BLaER1 treated with 17β-estradiol and CSF1 and Interleukin-3, amounts not matched to agents 10 nM and 100 nM (cell line): ENCODE measurements around the gene APOF.
"Not testable (repeated sequence)": the region's sequence is repeated elsewhere in the genome, so short reads cannot be mapped to it uniquely, and the experiment has no call there.

ENCODE experiments used
- H3K27ac ChIP-seq, 11 experiments: shearing (Covaris generic); formaldehyde crosslinking; 2 replicates each; pipeline ENCODE4 v1.8.1; 2022
- H3K27me3 ChIP-seq, 11 experiments: shearing (Covaris generic); formaldehyde crosslinking; 2 replicates each; pipeline ENCODE4 v1.8.1; 2022
- H3K36me3 ChIP-seq, 11 experiments: shearing (Covaris generic); formaldehyde crosslinking; 2 replicates each; pipeline ENCODE4 v1.8.1; 2022
- H3K4me1 ChIP-seq, 10 experiments: shearing (Covaris generic); formaldehyde crosslinking; 2 replicates each; pipeline ENCODE4 v1.8.1; 2022
- H3K4me2 ChIP-seq, 11 experiments: shearing (Covaris generic); formaldehyde crosslinking; 2 replicates each; pipeline ENCODE4 v1.8.1; 2022
- H3K4me3 ChIP-seq, 10 experiments: shearing (Covaris generic); formaldehyde crosslinking; 2 replicates each; pipeline ENCODE4 v1.8.1; 2022
- H3K9ac ChIP-seq, 11 experiments: shearing (Covaris generic); formaldehyde crosslinking; 2 replicates each; pipeline ENCODE4 v1.8.1; 2022
- H3K9me3 ChIP-seq, 11 experiments: shearing (Covaris generic); formaldehyde crosslinking; replicated peaks in 1 of 11; 2 replicates each; pipeline ENCODE4 v1.8.1; 2022
- H4K20me1 ChIP-seq, 11 experiments: shearing (Covaris generic); formaldehyde crosslinking; 2 replicates each; pipeline ENCODE4 v1.8.1; 2022
- Cebpa-rat ChIP-seq, 11 experiments: shearing (Covaris generic); IDR thresholded peaks; 2 replicates each; pipeline ENCODE4 v1.8.1; 2022

Gene APOF

GRCh38 chr12:56362130-56363059 lies at the start of gene APOF:
Gene APOF (minus strand): TSS chr12:56362857. CDS start chr12:56362745, 112 bp downstream.
- Histone ChIP-seq H3K9me3 (no peaks in the 10 kb centered on the region), H4K20me1 (peaks cover 0 to 14% (median 0%) of the 10 kb centered on the region in 11 experiments; a peak in 2 of 22 replicates), H3K4me3 (no peak within 1 kb of the TSS), H3K9ac (no peak within 1 kb of the TSS), H3K27me3 (no peaks in the 10 kb centered on the region), H3K36me3 (peaks cover 0 to 5% (median 0%) of the 10 kb centered on the region in 11 experiments; a peak in 2 of 22 replicates), H3K4me1 (peaks cover 22 to 48% (median 33%) of the 10 kb centered on the region in 10 experiments), H3K4me2 (peak within 1 kb of the TSS in 6 of 11 experiments; percentile 1 to 91 (median 30); a peak in 8 of 22 replicates), H3K27ac (no peak within 1 kb of the TSS; a peak in 1 of 22 replicates)
- no peak for TF ChIP-seq Cebpa-rat (IDR thresholded peaks at IDR 0.05)

- TF ChIP-seq Cebpa-rat (IDR thresholded peaks at IDR 0.05), result no peak
- Histone ChIP-seq H3K36me3 (peaks cover 19 to 52% (median 44%) of the 10 kb centered on the region in 11 experiments), H3K27ac (no peak overlapping the region)
These were observed 49.4 kb upstream of the APOF start for GRCh38 chr12:56411781-56412639.

GRCh38 chr12:56410768-56411167 lies 48.1 kb upstream of the APOF start:
- Histone ChIP-seq H3K4me3 (no peak overlapping the region), H3K36me3 (peaks cover 8 to 40% (median 32%) of the 10 kb centered on the region in 11 experiments; a peak in 19 of 22 replicates), H3K27me3 (no peaks in the 10 kb centered on the region), H3K4me2 (no peak overlapping the region), H3K9ac (no peak overlapping the region), H4K20me1 (no peaks in the 10 kb centered on the region; a peak in 1 of 22 replicates), H3K4me1 (no peaks in the 10 kb centered on the region), H3K9me3 (no peaks in the 10 kb centered on the region), H3K27ac (no peak overlapping the region)
- TF ChIP-seq Cebpa-rat (IDR thresholded peaks at IDR 0.05), result no peak

More at GRCh38 chr12:56411781-56412639, 49.4 kb upstream of the APOF start:
- Histone ChIP-seq H3K4me2 (no peak overlapping the region), H3K9me3 (no peaks in the 10 kb centered on the region), H3K4me3 (no peak overlapping the region), H4K20me1 (no peaks in the 10 kb centered on the region; a peak in 1 of 22 replicates), H3K4me1 (no peaks in the 10 kb centered on the region), H3K27me3 (no peaks in the 10 kb centered on the region), H3K9ac (no peak overlapping the region)

GRCh38 chr12:56408799-56409417 lies 46.3 kb upstream of the APOF start:
- Histone ChIP-seq H3K9me3 (no peaks in the 10 kb centered on the region), H3K27me3 (no peaks in the 10 kb centered on the region), H3K4me2 (no peak overlapping the region), H3K4me3 (no peak overlapping the region), H4K20me1 (no peaks in the 10 kb centered on the region; a peak in 1 of 22 replicates), H3K4me1 (no peaks in the 10 kb centered on the region), H3K27ac (no peak overlapping the region), H3K9ac (no peak overlapping the region), H3K36me3 (peaks cover 0 to 21% (median 13%) of the 10 kb centered on the region in 11 experiments; a peak in 17 of 22 replicates)
- no peak for TF ChIP-seq Cebpa-rat (IDR thresholded peaks at IDR 0.05)

GRCh38 chr12:56404227-56404626 lies 41.6 kb upstream of the APOF start:
- H3K27me3 ChIP-seq, H3K36me3 ChIP-seq, H4K20me1 ChIP-seq, H3K4me3 ChIP-seq, H3K4me1 ChIP-seq, H3K4me2 ChIP-seq, H3K27ac ChIP-seq, H3K9ac ChIP-seq: not testable (repeated sequence)
- peaks cover 8 to 10% (median 10%) of the 10 kb centered on the region in 11 experiments for H3K9me3 ChIP-seq

- not testable (repeated sequence) for H3K27ac ChIP-seq, H3K4me1 ChIP-seq, H3K36me3 ChIP-seq, H4K20me1 ChIP-seq, H3K4me3 ChIP-seq, H3K9ac ChIP-seq, H3K27me3 ChIP-seq, H3K4me2 ChIP-seq
- peaks cover 18 to 33% (median 29%) of the 10 kb centered on the region in 11 experiments for H3K9me3 ChIP-seq
These were observed 39.0 kb upstream of the APOF start for GRCh38 chr12:56401612-56402011.

- not testable (repeated sequence) for H3K9ac ChIP-seq, H3K27me3 ChIP-seq, H4K20me1 ChIP-seq, H3K27ac ChIP-seq, H3K36me3 ChIP-seq, H3K4me1 ChIP-seq, H3K4me3 ChIP-seq, H3K4me2 ChIP-seq
- peaks cover 18 to 38% (median 31%) of the 10 kb centered on the region in 11 experiments for H3K9me3 ChIP-seq
These were observed 38.5 kb upstream of the APOF start for GRCh38 chr12:56401125-56401524.

- H3K36me3 ChIP-seq, H3K27me3 ChIP-seq, H3K4me1 ChIP-seq, H4K20me1 ChIP-seq, H3K4me3 ChIP-seq, H3K9ac ChIP-seq, H3K27ac ChIP-seq, H3K4me2 ChIP-seq: not testable (repeated sequence)
- H3K9me3 ChIP-seq, result peaks cover 19 to 49% (median 41%) of the 10 kb centered on the region in 11 experiments
These were observed 36.8 kb upstream of the APOF start for GRCh38 chr12:56399466-56399865.

GRCh38 chr12:56398324-56398723 lies 35.7 kb upstream of the APOF start:
- no peak overlapping the region for H3K4me3 ChIP-seq
- no peak for TF ChIP-seq Cebpa-rat (IDR thresholded peaks at IDR 0.05)
- H3K4me2 ChIP-seq, result no peak overlapping the region
- no peak overlapping the region for H3K27ac ChIP-seq
- no peaks in the 10 kb centered on the region for H3K4me1 ChIP-seq
- no peaks in the 10 kb centered on the region for H4K20me1 ChIP-seq
- no peaks in the 10 kb centered on the region for H3K27me3 ChIP-seq
- H3K9ac ChIP-seq, result no peak overlapping the region
- H3K9me3 ChIP-seq, result peaks cover 19 to 58% (median 51%) of the 10 kb centered on the region in 11 experiments
- H3K36me3 ChIP-seq, result no peaks in the 10 kb centered on the region
